GM12801 (cell line): Measurements from ENCODE around the gene TMBIM6.

Experiments used
- TF ChIP-seq, protein P1 (sequence below): IDR thresholded peaks from one replicate; pipeline ENCODE4 v1.5.1; 2011; ENCODE audit warnings: control low read depth; ENCODE audit not compliant: insufficient read length; ENCODE audit errors: extremely low read depth

Gene TMBIM6

DNA sequence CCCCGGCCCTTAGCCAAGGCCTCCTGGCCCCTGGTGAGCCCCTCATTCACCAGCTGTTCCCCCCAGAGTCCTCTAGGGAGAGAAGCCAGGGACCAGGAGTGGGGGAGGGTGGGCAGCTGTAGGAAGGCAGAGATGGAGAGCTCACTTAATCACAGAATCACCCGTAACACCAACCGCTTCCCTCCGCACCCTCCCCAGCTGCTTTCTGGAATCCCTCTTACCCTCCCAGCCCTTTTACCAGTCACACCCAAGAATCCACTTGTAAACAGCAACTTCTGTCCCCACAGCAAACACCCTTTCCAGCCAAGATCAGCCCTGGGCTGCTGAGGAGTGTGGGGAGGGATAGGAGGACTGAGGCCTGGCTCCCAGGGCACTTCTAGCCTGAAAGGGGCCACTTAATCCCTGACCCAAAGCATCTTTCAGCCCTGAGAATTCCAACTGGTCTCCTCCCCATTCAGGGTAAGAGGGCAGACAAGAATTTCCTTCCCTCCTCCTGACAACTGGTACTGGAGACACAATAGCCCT is 68.1 kb downstream of the TMBIM6 start:
- TF ChIP-seq, protein P1, sequence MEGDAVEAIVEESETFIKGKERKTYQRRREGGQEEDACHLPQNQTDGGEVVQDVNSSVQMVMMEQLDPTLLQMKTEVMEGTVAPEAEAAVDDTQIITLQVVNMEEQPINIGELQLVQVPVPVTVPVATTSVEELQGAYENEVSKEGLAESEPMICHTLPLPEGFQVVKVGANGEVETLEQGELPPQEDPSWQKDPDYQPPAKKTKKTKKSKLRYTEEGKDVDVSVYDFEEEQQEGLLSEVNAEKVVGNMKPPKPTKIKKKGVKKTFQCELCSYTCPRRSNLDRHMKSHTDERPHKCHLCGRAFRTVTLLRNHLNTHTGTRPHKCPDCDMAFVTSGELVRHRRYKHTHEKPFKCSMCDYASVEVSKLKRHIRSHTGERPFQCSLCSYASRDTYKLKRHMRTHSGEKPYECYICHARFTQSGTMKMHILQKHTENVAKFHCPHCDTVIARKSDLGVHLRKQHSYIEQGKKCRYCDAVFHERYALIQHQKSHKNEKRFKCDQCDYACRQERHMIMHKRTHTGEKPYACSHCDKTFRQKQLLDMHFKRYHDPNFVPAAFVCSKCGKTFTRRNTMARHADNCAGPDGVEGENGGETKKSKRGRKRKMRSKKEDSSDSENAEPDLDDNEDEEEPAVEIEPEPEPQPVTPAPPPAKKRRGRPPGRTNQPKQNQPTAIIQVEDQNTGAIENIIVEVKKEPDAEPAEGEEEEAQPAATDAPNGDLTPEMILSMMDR, result no peak

DNA sequence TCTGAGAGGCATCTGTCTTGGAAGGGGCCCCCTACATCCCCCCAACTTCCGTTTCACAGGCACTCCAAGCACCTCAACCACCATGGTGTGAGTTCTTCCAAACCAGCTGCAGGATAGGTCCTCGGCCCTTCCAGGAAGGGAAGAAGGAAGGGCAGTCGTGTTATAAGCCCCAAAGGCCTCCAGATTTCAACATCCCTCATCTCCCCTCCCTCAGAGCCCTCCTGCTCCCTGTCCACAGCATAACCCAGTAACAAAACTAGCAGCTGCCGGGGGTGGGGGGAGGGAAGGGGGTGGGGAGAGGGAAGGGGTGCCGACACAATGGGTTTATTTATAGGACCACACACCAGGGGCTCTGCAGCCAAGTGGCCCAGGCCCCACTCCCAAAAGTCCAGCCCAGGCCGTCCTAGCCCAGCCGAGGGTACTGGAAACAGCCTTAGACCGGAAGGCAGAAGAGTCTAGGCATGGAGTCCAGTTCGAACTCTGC is 68.6 kb downstream of the TMBIM6 start:
- TF ChIP-seq, protein P1, result no peak

DNA sequence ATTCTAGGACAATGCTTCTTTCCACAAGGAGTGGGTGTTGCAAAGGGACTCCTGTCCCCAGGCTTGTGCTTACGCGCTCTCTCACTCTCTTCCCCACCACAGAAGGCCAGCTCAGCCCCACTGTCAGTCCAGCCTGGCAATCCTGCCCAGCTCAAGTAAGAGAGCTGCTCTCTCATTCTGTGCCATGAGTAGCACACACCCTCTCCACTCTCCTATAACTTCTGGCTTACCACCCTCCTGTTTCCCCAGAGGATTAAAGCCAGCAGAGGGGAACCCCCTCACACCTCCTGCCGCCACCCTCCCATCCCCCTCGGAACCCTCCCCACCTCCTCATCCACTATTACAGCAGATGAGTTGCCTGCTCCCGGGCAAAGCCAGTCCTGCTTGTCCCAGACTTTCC is 69.8 kb downstream of the TMBIM6 start:
- TF ChIP-seq, protein P1, result no peak

DNA sequence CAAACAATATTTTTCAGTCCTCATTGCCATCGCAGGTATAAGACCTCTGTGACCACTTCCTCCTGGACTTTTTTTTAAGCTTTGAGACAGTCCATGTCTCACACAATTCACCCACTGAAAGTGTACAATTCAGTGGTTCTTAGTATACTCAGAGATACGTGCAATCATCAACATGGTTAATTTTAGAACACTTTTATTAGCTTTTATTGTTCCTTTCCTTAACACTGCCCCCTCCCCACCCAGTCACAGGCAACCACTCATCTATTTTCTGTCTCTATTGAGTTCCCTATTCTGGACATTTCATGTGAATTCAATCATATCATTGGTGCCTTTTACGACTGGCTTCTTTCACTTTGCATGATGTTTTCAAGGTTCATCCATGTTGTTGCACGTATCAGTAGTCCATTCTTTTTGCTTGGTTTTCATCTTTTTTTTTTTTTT is 70.6 kb downstream of the TMBIM6 start:
- TF ChIP-seq, protein P1, result no peak

DNA sequence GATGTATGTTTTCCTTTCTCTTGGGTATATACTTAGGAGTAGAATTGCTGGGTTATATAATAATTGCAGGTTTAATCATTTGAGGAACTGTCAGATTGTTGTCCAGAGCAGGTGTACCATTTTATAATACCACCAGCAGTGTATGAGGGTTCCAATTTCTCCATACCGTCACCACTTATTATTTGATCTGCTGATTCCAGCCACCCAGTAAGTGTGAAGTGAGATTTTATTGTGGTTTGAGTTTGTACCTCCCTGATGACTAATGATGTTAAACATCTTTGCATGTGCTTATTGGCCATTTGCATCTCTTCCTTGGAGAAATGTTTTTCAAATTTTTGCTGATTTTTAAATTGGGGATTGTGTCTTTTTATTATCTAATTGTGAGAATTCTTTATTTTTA is 71.8 kb downstream of the TMBIM6 start:
- TF ChIP-seq, protein P1, result no peak
